DMS79 (cell line): ENCODE data around the gene CACNA1A.
"Not testable (repeated sequence)": the region's sequence is repeated elsewhere in the genome, so short reads cannot be mapped to it uniquely, and the experiment has no call there.

ENCODE experiments used
- DNase-seq: peaks from one replicate; lab custom pipeline; 2025; lab: John Stamatoyannopoulos, UW

Gene CACNA1A

GRCh38 chr19:13506471-13506820 is at the start of gene CACNA1A:
CACNA1A (minus strand) TSS chr19:13506479; CDS start chr19:13506224, 255 bp downstream.
- DNase-seq = no peak

GRCh38 chr19:13554506-13555240 is 48.4 kb upstream of the CACNA1A start:
- DNase-seq = no peak

GRCh38 chr19:13553880-13554400 is 47.7 kb upstream of the CACNA1A start:
- DNase-seq = no peak

GRCh38 chr19:13548131-13548530 is 41.9 kb upstream of the CACNA1A start:
- DNase-seq = no peak

- DNase-seq = no peak
Observed at GRCh38 chr19:13547102-13547501, 40.8 kb upstream of the CACNA1A start.

GRCh38 chr19:13544423-13544822 is 38.1 kb upstream of the CACNA1A start:
- DNase-seq = no peak

GRCh38 chr19:13541554-13541953 is 35.3 kb upstream of the CACNA1A start:
- DNase-seq = no peak

- DNase-seq = no peak
Observed at GRCh38 chr19:13539332-13539731, 33.1 kb upstream of the CACNA1A start.

- DNase-seq = peak; percentile 15
Observed at GRCh38 chr19:13538601-13539253, 32.4 kb upstream of the CACNA1A start.

- peak; percentile 45 for DNase-seq
Observed at GRCh38 chr19:13537454-13537853, 31.2 kb upstream of the CACNA1A start.

GRCh38 chr19:13530720-13531119 is 24.4 kb upstream of the CACNA1A start:
- DNase-seq = no peak

GRCh38 chr19:13529721-13530120 is 23.4 kb upstream of the CACNA1A start:
- not testable (repeated sequence) for DNase-seq

GRCh38 chr19:13526552-13526951 is 20.3 kb upstream of the CACNA1A start:
- DNase-seq = no peak

- no peak for DNase-seq
Observed at GRCh38 chr19:13521066-13521465, 14.8 kb upstream of the CACNA1A start.

GRCh38 chr19:13511947-13512346 is 5.7 kb upstream of the CACNA1A start:
- no peak for DNase-seq

GRCh38 chr19:13507053-13507611 is 853 bp upstream of the CACNA1A start:
- no peak for DNase-seq

GRCh38 chr19:13505761-13506470 is 363 bp downstream of the CACNA1A start:
- DNase-seq = no peak

- DNase-seq = no peak
Observed at GRCh38 chr19:13505164-13505695, 1.0 kb downstream of the CACNA1A start.

- DNase-seq = no peak
Observed at GRCh38 chr19:13503570-13504235, 2.6 kb downstream of the CACNA1A start.

- no peak for DNase-seq
Observed at GRCh38 chr19:13502231-13502630, 4.0 kb downstream of the CACNA1A start.

GRCh38 chr19:13499692-13500091 is 6.6 kb downstream of the CACNA1A start:
- no peak for DNase-seq
